Measurements from ENCODE around the gene RBBP8.

The RBBP8 gene

DNA sequence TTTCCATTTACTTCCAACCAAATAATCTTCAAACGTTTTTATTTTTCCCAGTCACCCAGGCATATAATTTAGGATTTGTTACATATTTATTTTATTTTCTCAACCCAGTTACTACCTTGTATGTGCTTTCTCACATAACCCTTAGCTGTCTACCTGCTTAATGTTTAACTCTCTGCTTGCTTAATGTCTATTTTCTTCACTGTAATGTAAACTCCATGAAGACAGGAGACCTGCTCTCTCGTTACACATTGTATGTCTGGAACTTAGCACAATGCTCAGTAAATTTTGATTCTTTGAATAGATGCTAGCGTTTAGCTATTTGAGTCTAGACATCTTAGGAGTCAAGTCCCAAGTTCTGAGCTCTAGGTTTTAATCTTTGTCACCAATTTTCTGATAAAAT, 70.2 kb downstream of the RBBP8 start:
- DNase-seq = no peak

DNA sequence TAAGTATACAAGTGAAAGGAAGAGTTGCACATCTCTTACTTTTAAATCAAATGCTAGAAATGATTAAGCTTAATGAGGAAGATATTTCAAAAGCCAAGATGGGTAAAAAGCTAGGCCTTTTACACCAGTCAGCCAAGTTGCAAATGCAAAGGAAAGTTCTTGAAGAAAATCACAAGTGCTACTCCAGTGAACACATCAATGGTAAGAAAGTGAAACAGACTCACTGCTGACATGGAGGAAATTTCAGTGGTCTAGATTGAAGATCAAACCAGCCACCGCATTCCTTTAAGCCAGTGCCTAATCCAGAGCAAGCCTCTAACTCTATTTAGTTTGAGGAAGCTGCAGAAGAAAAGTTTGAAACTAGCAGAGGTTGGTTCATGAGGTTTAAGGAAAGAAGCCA, 79.1 kb downstream of the RBBP8 start:
- no peak for DNase-seq

DNA sequence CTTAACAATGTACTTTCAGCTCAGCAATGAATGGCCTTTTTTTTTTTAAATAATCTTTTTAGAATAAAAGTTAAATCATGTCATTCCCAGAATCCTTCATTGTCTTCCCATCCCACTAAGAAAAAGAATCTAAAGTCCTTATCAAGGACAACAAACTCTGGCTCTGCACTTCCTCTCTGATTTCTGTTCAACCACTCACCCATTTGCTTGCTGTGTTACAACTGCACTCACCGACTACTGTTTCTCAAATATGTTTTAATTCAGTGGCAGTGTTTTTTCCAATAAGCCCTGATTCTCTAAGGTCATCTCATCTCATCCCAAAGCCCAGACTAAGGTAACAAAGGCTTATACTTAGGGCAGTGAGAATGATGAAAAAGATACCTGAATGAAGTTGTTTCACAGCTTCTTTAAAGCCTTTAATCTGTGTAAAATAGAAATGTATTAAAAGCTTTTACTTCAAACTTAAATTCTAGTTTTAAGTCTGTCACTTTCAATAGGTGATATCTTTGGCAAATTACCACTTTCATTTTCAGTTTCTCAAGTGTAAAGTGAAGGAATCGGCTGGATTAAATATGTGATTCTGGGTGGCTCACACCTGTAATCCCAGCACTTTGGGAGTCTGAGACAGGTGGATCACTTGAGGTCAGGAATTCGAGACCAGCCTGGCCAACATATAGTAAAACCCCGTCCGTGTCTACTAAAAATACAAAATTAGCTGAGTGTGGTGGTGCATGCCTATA, 87.6 kb downstream of the RBBP8 start:
- DNase-seq = no peak

DNA sequence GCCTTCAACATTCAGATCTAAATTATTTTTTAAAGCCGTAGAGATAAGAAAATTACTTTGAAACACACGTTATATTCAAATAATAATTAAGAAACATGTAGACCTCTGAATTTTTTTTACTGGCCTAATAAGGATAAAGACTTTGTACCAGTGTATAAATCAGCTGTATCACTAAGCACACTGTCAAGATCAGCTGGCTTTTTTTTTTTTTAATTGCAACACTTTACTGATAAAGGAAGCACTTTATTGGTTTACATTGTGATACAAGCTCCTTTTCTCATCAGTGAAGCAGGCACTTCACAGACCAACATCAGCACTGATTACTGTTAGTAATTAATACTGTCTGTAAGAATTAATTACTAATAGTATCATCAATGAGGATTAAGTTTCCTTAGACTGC, 88.5 kb downstream of the RBBP8 start:
- no peak for DNase-seq

DNA sequence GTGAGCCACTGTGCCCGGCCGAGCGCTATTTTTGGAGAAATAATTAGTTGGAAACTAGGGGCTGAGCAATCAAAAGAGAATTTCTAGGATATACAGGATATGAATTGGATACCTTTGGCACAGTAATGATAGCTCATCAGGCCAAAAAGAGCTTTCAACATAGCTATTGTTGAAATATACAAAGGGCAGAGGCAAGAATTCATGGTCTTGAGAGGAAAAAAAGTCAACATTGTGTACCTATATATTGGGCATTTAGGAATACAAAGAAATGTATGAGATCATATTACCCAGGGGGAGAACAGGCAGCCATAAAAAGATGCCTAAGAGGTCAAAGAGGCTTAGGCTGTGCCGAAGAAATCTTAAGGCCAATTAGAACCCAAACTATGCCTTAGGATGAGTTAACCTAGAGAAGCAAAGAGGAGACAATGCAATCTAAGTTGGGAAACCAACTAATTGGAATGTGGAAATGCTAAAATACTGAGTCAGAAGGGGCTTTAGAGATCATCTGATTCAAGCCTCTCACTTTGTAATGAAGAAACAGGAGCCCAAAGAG, 99.0 kb downstream of the RBBP8 start:
- no peak for DNase-seq

DNA sequence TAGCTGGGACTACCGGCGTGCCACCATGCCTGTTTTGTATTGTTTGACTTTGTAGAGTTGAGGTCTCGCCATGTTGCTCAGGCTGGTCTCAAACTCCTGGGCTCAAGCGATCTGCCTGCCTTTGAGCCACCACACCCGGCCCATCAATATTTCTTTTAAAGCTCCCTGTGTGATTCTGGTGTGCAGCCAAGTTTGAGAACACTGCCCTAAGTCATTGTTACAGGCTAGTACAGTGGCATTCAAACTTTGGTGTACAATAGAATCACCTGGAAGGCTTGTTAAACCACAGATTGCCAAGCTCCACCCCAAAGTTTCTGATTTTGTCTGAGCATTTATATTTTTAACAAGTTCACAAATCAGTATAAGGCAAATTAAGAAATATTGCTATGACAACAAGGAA, 99.9 kb downstream of the RBBP8 start:
- no peak for DNase-seq

DNA sequence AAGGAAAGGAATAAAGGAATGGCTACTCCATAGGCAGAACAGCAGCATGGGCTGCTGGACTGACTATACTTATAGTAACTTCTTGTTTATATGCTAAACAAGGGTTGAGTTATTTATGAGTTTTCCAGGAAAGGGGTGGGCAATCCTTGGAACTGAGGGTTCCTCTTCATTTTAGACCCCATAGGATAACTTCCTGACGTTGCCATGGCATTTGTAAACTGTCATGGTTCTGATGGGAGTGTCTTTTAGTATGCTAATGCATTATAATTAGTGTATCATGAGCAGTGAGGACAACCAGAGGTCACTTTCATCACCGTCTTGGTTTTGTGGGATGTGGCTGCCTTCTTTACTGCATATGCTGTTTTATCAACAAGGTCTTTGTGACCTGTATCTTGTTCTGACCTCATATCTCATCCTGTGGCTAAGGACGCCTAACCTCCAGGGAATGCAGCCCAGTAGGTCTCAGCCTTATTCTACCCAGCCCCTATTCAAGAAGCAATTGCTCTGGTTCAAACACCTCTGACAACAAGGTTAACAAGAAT, 103.6 kb downstream of the RBBP8 start:
- DNase-seq = no peak

DNA sequence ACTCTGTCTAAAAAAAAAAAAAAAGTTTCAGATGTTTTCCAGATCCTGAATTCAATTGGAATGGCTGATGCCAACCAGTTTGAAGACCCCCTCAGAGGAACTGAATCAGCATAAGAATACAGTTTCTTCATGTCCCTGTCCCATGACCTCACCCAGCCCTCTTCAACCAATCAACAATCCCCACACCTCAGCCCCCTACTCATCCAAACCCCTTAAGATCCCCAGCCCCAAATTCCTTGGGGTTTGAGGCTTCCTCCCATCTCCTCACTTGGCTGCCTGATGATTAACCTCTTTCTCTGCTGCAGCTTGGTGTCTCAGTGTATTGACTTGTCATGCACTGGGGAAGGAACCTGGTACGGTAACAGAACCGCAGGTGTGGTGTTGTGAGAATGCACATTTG, 104.5 kb downstream of the RBBP8 start:
- no peak for DNase-seq

DNA sequence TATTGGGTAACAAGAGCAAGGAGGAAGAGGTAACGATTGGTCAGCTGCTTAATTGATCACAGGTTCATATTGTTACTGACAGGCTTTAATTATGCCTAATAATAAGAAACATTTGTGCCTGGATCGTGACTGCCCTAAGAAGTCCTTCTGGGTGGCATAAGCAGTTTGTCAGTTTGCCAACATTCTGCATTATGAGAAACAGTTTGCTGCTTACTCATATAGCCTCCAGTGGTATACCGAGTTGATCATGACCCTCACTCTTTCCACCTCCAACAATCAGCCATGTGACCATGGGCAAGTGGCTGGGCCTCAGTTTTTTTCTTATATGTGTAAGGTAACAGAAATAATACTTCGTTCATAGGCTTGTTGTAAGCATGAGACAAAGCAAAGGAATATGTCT, 105.6 kb downstream of the RBBP8 start:
- no peak for DNase-seq

DNA sequence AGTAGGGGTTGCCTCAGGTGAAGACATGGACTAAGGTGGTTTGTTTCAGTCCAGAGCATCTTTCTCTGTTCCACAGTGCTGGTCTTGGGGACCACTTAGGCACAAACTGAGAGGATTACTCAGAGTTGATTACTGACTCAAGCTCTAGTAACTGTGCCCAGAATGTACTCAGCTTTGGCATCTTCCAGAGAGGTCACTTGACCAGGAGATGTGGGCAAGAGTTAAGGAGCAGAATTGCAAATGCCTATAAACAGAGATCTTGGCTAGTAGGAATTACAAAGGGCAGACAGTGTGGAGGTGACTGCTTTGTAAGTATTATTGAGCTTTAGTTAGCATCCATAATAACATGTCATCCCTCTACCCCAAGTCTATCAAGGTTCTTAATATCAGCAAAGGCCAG, 109.0 kb downstream of the RBBP8 start:
- no peak for DNase-seq

DNA sequence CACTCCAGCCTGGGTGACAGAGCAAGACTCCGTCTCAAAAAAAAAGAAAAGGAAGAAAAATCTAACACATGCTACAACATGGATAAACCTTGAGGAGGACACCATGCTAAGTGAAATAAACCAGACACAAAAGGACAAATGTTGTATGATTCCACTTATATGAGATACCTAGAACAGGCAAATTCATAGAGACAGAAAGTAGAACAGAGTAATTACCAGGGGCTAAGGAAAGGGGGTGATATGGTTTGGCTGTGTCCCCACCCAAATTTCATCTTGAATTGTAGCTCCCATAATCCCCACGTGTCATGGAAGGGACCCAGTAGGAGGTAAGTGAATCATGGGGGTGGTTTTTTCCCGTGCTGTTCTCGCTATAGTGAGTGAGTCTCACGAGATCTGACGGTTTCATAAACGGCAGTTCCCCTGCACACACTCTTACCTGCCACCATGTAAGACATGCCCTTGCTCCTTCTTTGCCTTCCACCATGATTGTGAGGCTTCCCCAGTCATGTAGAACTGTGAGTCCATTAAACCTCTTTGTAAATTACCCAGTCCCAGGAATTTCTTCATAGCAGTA, 110.8 kb downstream of the RBBP8 start:
- DNase-seq = no peak

DNA sequence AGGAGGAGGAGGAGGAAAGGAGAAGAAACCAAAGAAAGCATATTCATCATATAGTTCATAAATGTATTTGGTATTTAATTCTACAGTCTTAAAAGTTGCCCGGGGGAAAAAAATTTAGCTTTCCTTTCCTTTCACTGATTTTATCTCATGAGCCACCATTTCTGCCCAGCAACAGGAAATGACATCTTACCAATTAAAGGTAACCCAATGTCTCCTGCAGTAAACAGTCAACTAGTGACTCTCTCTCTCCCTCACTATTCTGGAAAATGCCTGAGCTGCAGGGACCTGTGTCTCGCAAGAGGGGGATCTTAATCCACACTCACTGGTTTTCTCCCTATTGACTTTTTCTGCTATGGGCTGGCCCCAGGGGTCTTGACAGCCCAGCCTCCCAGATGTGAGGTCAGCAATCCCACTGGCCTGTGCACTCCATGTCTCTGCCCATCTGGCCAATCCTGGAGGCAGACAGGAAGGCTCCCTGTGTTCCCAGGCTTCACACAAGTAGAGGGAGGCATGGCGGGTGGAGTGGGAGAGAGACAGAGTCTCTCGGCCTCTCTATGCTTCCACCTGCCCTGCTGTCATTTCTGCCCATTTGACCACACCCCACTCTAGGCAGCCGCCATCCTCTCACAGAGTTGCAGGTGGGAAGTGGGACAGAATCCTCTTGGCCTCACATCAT, 116.7 kb downstream of the RBBP8 start:
- DNase-seq = no peak

DNA sequence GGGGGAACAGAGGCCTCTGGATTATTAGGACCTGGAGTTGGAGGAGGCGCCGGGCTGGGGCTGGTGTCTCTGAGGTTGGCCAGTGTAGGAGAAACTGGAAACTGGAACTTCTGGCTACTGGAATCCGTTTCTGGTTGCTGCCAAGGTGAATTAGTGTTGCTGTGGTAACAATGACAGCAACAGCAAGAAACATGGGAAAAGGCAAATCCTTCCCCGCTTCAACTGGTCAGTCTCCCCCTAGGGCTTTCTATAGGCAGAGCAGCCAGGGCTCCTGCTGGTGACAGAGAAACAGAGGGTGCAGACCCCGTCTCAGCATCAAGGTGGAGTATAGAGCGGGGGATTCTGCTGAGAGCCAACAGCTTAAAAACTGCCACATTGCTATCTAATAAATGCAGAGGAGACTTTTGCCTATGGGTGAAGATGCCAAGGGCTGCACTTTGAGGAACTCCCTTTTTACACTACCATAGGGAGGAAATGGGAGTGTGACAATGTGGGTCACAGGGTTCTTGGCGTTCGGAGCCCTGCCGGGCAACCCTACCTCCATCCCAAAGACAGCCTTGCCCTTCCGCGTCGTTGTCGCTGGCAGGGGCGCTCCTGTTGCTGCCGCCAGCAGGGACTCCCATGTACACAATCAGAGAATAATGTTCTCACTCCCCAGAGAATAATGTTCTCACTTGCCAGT, 120.8 kb downstream of the RBBP8 start:
- DNase-seq = no peak

DNA sequence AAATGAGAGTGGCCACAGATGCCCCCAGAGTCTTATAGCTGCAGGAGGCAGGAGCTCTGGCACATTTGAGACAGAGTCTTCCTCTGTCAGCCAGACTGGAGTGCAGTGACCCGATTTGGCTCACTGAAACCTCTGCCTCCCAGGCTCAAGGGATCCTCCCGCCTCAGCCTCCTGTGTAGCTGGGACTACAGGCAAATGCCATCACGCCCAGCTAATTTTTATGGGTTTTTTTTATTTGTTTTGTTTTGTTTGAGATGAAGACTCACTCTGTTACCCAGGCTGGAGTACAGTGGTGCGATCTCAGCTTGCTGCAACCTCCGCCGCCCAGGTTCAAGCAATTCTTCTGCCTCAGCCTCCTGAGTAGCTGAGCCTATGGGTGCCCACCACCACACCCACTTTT, 121.4 kb downstream of the RBBP8 start:
- DNase-seq = no peak

DNA sequence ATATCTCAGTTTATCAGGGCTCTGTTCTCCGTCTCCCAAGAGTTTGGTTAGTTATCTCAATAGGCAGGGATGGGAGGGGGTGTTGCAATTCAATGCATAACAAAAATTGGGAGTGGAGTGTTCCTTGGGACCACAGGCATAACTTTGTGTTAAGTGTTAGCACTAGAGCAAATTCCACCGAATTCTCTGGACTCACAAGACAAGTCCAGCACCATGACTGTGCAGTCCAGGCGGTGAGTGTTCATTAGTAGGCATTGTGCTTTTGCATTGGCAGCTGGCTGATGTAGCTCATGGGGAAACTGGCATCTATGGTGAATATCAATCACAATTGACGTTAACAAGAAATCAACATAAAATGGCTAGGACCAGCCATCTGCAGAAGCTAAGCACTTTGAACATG, 123.2 kb downstream of the RBBP8 start:
- DNase-seq = no peak

DNA sequence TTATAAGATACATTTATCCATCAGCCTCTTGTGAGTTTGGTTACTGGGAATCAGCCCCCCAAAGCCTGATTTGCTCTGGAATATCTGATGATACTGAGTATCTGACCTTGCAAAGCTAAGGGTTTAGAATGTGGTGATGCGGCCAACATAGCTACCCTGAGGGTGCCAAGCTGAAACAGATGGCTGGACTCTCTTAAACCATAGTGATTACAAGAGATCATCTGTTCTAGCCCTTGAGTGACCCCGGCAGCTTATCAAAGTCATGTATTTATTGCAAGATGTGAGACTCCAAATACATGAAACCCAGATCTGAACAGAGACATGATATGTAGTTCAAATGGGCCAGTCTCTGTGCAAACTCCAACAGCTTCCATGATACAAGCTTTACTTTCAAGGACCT, 124.0 kb downstream of the RBBP8 start:
- no peak for DNase-seq

DNA sequence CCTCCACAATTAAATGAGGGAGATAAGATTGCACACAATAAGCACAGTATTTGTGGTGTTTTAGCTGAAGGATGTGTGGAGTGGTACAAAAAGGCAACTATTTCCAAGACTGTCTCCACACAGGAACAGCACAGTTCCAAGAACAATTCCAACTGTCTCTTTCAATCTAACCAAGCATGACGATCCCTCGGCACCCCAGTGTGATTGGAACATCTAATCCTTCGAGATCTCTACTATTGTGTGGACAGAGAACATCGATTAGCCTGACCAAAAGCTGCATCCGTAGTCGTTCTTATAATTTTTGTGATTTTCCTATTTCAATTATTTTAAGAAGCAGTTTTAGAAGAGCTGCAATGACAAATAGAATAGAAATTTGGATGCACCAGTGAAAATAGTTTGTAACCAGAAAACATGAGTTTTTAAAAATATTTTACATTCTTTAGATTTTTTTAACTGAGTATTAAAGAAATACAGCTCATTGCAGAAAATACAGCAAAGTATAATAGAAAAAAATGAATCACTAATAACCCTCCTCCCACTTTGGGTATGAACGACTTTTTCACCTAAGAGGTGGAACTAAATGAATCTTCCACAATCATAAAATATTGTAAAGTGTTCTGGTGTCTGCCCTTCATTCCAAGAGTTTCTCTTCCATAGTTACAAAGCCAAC, 125.8 kb downstream of the RBBP8 start:
- DNase-seq = no peak

DNA sequence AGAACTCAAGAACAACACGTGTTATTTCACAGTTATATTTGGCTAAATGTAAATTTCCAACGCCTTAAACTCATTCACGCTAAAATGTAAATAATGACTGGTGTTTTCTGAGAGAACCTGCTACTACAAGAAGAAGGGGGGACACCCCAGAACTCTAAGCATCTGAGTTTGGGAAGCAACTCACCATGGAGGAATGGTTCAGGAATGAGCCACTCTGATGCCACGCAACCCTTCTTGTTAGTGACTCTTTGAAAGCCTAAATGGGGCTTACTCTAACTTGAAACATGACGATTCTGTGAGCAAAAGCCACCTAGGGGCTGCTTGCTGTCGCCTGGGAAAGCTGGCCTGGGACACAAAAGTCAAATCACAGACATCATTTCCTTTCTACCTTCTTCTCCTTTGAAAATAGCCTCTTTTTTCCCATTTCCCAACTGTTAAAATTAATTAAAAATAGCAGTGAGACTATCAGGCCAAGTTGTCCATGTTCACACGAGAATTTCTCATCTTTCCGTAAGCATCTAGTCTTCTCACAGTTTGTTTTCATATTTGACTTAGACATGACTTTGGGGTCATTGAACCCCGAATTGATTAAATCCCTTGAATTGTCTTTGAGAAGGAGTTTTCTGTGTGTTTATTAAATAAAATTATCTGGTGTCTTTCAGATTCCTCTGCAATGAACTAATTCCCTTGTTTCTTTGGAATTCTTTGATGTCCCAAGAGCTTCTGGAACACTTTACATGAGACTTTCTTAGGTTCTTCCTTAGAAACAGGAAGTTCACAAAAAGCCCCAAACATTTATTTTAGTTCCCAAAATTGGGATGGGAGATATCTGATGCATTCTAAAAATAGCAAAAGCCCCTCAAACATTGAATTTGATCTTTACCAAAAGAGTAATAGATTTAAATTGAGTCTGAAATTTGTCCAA, 126.7 kb downstream of the RBBP8 start:
- no peak for DNase-seq

DNA sequence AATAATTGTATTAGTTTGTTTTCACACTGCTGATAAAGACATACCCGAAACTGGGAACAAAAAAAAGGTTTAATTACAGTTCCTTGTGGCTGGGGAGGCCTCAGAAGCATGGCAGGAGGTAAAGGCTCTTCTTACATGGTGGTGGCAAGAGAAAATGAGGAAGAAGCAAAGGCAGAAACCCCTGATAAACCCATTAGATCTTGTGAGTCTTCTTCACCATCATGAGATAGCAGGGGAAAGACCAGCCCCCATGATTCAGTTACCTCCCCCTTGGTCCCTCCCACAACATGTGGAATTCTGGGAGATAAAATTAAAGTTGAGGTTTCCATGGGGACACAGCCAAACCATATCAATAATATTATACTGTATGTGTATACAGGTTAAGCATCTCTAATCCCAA, 128.9 kb downstream of the RBBP8 start:
- DNase-seq = no peak

DNA sequence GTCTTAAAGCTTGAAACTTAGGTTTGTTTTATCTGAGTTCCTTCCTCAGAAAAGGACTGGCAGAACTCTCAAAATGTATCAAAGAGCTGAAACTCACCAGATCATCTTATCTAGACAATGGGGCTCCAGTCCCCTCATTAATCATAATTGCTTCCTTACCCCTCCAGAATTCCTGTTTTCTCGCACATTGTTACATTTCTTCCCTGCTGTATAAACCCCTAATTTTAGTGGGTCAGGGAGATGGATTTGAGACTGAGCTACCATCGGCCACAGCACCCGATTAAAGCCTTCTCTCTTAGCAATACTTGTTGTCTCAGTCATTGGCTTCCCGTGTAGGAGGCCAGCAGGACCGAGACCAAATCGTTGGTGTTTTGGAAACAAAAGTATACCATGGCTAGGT, 130.4 kb downstream of the RBBP8 start:
- DNase-seq = no peak

DNA sequence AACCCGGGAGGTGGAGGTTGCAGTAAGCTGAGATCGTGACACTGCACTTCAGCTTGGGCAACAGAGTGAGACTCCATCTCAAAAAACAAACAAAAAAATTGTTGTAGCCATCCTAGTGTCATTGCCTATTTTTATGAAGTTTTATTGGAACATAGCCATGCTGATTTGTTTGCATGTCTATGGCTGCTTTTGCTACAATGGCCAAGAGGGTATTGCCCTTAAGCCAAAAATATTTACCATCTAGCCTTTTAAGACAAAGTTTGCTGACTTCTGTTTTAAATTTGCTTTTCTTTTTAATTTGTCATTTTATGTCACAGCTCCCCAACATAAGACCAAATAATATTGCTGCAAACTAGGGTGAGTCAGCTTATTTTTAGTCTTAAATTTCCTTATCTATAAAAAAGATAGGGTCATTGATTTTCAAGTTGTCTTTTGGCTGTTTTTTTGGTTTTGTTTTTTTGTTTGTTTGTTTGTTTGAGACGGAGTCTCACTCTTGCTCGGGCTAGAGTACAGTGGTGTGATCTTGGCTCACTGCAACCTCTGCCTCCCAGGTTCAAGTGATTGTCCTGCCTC, 132.2 kb downstream of the RBBP8 start:
- no peak for DNase-seq
